Suprapubic skin (tissue), 4 donors: ENCODE measurements around the gene ALDH3A2. TPM values are rescaled to one million over a fixed set of nuclear protein-coding genes. Genes with fewer than 3 reads are reported as not detected.
A peak's percentile ranks its signal among the peaks of the same experiment; 100 is the strongest.

Experiments
- DNase-seq, 2 donors: peaks; one replicate each; pipeline ENCODE4 v3.0.0-alpha.2; 2019; ENCODE audit warnings: low spot score in 2 of 2
- H3K27ac ChIP-seq: fragments of 200-600 bp; sonication (generic); one replicate; pipeline ENCODE4 v1.5.1; 2019
- H3K27me3 ChIP-seq: fragments of 200-600 bp; sonication (generic); one replicate; pipeline ENCODE4 v1.5.1; 2019
- H3K36me3 ChIP-seq: fragments of 200-600 bp; sonication (generic); one replicate; pipeline ENCODE4 v1.5.1; 2019
- H3K4me1 ChIP-seq: fragments of 200-600 bp; sonication (generic); one replicate; pipeline ENCODE4 v1.5.1; 2019
- H3K4me3 ChIP-seq: fragments of 200-600 bp; sonication (generic); one replicate; pipeline ENCODE4 v1.5.1; 2019; ENCODE audit warnings: mild to moderate bottlenecking
- H3K9me3 ChIP-seq: fragments of 200-600 bp; sonication (generic); one replicate; pipeline ENCODE4 v1.5.1; 2019
- CTCF ChIP-seq, 2 donors: fragments of 200-600 bp in 1 of 2; fragments of 450-650 bp in 1 of 2; sonication (generic) in 1 of 2; IDR thresholded peaks; one replicate each; pipeline ENCODE4 v1.5.1; 2016 to 2019; ENCODE audit warnings: antibody characterized with exemption in 2 of 2, mild to moderate bottlenecking in 1 of 2, moderate library complexity in 1 of 2
- EP300 ChIP-seq: sonication (generic); formaldehyde crosslinking; IDR thresholded peaks from one replicate; pipeline ENCODE4 v1.6.1; 2017; ENCODE audit warnings: antibody characterized with exemption
- POLR2A ChIP-seq, 2 donors: fragments of 450-650 bp; IDR thresholded peaks; one replicate each; pipeline ENCODE4 v1.6.1; 2017; ENCODE audit warnings: antibody characterized with exemption in 2 of 2, mild to moderate bottlenecking in 2 of 2, moderate library complexity in 2 of 2
- POLR2AphosphoS5 ChIP-seq, 3 donors: sonication (generic); formaldehyde crosslinking; IDR thresholded peaks; one replicate each; pipeline ENCODE4 v1.6.1; 2017; ENCODE audit warnings: antibody characterized with exemption in 3 of 3
- WGBS: methylation state at CpG from one replicate; pipeline ENCODE4 v1.1.5; 2018; 5-methylcytosine and 5-hydroxymethylcytosine counted together
- total RNA-seq, 4 donors: library from RNA; depleted of rRNA; stranded (reverse); fragments of >200 nt; gene quantifications; one replicate each; pipeline ENCODE4 v1.1.0, GENCODE V29; 2016

ALDH3A2 gene
- 1,000 to 10,000 TPM in 1 of 4 donors, 100 to 1,000 TPM in 3; 493 to 1,000 (median 626) TPM for total RNA-seq

DNA sequence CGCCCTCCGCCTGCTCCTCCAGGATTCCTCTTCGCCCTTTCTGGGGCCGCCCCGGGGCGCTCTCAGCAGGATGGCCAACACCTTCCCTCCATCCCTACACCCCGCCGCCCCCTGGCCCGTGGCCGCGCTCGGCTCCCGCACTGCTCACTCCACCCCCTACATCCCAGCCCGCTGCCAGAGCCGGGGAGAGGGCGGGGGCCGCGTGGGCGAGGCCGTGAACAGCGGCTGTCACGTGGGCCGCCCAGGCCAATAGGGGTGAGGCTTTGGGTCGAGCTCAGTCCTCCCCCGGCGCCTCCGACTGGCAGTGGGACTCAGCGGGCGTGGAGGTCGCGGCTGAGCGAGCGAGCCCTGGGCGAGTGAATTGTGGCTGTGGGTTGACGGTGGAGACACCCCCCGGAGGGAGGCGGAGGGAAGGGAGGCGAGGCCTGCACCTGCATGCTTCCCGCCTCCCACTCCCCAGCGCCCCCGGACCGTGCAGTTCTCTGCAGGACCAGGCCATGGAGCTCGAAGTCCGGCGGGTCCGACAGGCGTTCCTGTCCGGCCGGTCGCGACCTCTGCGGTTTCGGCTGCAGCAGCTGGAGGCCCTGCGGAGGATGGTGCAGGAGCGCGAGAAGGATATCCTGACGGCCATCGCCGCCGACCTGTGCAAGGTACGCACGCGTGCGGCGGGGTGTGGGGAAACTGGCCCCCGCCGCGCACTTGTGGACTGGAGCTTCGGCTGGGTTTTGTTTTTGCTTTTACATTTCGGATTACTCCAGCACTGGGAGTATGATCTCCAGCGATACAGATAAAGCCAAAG lies at the start of gene ALDH3A2:
Gene ALDH3A2 (plus strand): TSS at position 277 of the 799 bp plus-strand sequence. CDS start 221 bp downstream, at position 498.
- peak; percentile 58 to 83 for TF ChIP-seq POLR2A (IDR thresholded peaks at IDR 0.05)
- peak in 2 of 3 donors; percentile 53 to 62 for TF ChIP-seq POLR2AphosphoS5 (IDR thresholded peaks at IDR 0.05)
- TF ChIP-seq EP300: no peak
- TF ChIP-seq CTCF (IDR thresholded peaks at IDR 0.05): no peak
- H3K4me1 ChIP-seq: peaks cover 78% of the 10 kb centered on the region
- no peaks in the 10 kb centered on the region for H3K9me3 ChIP-seq
- H3K4me3 ChIP-seq: peak within 1 kb of the TSS; percentile 68
- peak; percentile 98 for DNase-seq
- 0% methylated on average over 32 of the region's 71 CpGs for WGBS
- peaks cover 7% of the 10 kb centered on the region for H3K36me3 ChIP-seq
- peak within 1 kb of the TSS; percentile 97 for H3K27ac ChIP-seq
- H3K27me3 ChIP-seq: no peaks in the 10 kb centered on the region

- Histone ChIP-seq H3K36me3 (no peaks in the 10 kb centered on the region), H3K27me3 (no peaks in the 10 kb centered on the region), H3K4me3 (no peak overlapping the region), H3K4me1 (no peaks in the 10 kb centered on the region), H3K27ac (no peak overlapping the region), H3K9me3 (no peaks in the 10 kb centered on the region)
- TF ChIP-seq EP300: no peak
- no peak for TF ChIP-seq POLR2AphosphoS5 (IDR thresholded peaks at IDR 0.05)
- TF ChIP-seq POLR2A (IDR thresholded peaks at IDR 0.05): no peak
- TF ChIP-seq CTCF (IDR thresholded peaks at IDR 0.05): no peak
- no peak for DNase-seq
- WGBS: 58% methylated on average over 2 of the region's 2 CpGs
Observed at GRCh38 chr17:19610311-19610710, 38.2 kb upstream of the ALDH3A2 start.

DNA sequence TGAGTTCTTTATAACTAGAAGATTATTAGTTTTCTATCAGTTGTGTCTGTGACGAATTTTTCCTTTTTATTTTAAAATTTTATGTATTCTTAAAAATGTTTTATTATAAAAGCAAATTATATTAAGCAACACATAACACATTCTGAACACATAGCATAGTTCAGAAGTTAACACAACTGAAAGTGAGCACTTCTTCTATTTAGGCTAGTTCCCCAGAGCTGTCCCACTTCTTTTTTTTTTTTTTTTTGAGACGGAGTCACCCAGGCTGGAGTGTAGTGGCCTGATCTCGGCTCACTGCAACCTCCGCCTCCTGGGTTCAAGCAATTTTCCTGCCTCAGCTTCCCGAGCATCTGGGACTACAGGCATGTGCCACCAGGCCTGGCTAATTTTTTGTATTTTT lies 37.7 kb upstream of the ALDH3A2 start:
- Histone ChIP-seq H3K4me1 (no peaks in the 10 kb centered on the region), H3K4me3 (no peak overlapping the region), H3K27me3 (no peaks in the 10 kb centered on the region), H3K27ac (no peak overlapping the region), H3K9me3 (no peaks in the 10 kb centered on the region), H3K36me3 (no peaks in the 10 kb centered on the region)
- 90% methylated on average over 5 of the region's 5 CpGs for WGBS
- DNase-seq: no peak
- no peak for TF ChIP-seq EP300
- no peak for TF ChIP-seq POLR2A (IDR thresholded peaks at IDR 0.05)
- TF ChIP-seq CTCF (IDR thresholded peaks at IDR 0.05): no peak
- no peak for TF ChIP-seq POLR2AphosphoS5 (IDR thresholded peaks at IDR 0.05)

GRCh38 chr17:19613979-19614378 lies 34.6 kb upstream of the ALDH3A2 start:
- Histone ChIP-seq H3K27me3 (no peaks in the 10 kb centered on the region), H3K9me3 (peaks cover 3% of the 10 kb centered on the region), H3K4me3 (no peak overlapping the region), H3K36me3 (no peaks in the 10 kb centered on the region), H3K27ac (no peak overlapping the region), H3K4me1 (no peaks in the 10 kb centered on the region)
- DNase-seq: no peak
- TF ChIP-seq POLR2A (IDR thresholded peaks at IDR 0.05) (no peak), CTCF (IDR thresholded peaks at IDR 0.05) (no peak), EP300 (no peak)
- 90% methylated on average over 6 of the region's 10 CpGs for WGBS

DNA sequence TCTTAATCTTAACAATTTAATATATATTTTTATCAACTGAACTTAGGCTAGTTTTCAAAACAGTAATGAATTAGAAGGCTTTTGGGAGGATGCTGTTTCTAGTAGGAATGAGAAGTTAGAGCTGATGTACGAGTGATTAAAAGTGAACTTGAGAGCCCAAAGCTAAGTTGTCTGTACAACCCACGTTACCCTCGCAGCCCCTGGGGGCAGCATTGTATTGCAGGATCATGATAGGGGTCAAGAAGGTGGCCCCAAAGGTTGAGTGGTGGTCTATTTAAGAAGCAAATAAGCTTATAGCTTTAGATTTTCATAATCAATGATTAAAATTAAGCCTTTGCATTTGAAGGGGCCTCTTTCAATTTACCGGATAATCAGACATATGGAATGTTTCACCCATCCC lies 33.7 kb upstream of the ALDH3A2 start:
- TF ChIP-seq POLR2A (IDR thresholded peaks at IDR 0.05) (no peak), EP300 (no peak), CTCF (IDR thresholded peaks at IDR 0.05) (no peak), POLR2AphosphoS5 (IDR thresholded peaks at IDR 0.05) (no peak)
- H3K4me1 ChIP-seq: no peaks in the 10 kb centered on the region
- H3K9me3 ChIP-seq: peaks cover 11% of the 10 kb centered on the region
- H3K27ac ChIP-seq: no peak overlapping the region
- DNase-seq: no peak
- H3K4me3 ChIP-seq: no peak overlapping the region
- H3K27me3 ChIP-seq: no peaks in the 10 kb centered on the region
- no peaks in the 10 kb centered on the region for H3K36me3 ChIP-seq
- WGBS: 94% methylated on average over 4 of the region's 4 CpGs
